ENCODE measurements around the gene CFAP70.

GRCh38 chr10:73289958-73290357, 68.7 kb downstream of the CFAP70 start:
- TF ChIP-seq CTCF (IDR thresholded peaks at IDR 0.05) (no peak), POLR2A (IDR thresholded peaks at IDR 0.05) (no peak), POLR2AphosphoS5 (IDR thresholded peaks at IDR 0.05) (no peak)
